GM18505 (cell line): Measurements from ENCODE around the gene SH2D4B.

ENCODE experiments used
- ATAC-seq: cut with Tn5 transposase; IDR thresholded peaks from one replicate; pipeline ENCODE4 v1.9.1; 2021; ENCODE audit not compliant: unreplicated experiment
- POLR2A ChIP-seq: IDR thresholded peaks from 4 replicates; pipeline ENCODE4 v1.6.1; 2011; ENCODE audit warnings: borderline replicate concordance; ENCODE audit not compliant: insufficient read depth, insufficient read length; ENCODE audit errors: extremely low read depth

SH2D4B gene

DNA sequence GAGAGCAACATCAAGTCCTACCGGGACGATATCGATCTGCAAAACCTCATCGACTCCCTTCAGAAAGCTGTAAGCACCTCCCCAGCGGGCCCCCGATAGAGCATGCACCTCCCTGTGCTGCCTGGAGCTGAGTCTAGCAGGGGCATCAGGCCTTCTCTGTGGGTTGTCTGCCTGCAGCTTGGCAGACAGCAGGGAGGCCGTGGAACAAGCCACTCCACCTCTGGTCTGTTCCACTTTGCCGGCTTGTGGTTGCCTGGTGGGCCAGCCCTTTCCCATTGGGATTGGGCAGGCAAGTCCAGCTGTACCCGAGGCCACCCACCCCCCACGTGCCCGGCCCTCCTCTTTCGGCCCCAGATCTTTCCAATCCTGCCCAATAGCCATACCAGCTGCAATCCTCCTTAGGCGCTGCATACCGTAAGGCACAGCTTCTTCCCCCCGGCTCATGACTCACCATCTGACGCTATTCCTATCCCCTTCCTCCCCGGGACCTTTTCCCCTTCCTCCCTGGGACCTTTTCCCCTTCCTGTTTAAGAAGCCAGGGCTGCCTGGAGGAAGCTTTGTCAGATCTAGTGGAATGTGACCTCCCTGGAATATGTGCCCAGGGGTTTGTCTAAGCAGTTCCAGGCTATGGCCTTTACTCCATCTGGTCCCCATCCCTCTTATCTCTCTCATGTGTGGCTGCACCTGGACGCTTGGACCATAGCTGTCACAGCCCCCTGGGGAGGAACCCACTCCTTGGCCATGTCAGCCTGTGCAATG is 28.1 kb upstream of the SH2D4B start:
- no peak for TF ChIP-seq POLR2A
- no peak for ATAC-seq

DNA sequence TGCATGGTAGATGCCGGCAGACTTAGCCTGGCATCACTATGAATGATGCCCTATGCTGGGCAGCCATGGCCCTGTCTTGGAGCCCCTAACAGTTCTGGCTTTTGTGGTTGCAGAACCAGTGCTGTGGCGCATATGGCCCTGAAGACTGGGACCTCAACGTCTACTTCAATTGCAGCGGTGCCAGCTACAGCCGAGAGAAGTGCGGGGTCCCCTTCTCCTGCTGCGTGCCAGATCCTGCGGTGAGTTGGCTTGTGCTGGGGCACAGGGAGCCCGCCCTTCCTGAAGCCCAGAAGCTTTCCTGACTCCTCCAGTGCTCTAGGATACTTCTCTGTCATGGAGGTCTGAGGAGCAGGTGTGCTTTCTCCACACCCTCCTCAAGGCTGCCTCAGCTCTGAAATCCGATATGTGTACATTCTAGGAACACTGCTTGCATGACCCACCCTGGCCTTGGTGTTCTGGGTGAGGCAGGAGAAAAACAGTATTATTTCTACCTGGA is 25.6 kb upstream of the SH2D4B start:
- TF ChIP-seq POLR2A: no peak
- ATAC-seq: no peak

DNA sequence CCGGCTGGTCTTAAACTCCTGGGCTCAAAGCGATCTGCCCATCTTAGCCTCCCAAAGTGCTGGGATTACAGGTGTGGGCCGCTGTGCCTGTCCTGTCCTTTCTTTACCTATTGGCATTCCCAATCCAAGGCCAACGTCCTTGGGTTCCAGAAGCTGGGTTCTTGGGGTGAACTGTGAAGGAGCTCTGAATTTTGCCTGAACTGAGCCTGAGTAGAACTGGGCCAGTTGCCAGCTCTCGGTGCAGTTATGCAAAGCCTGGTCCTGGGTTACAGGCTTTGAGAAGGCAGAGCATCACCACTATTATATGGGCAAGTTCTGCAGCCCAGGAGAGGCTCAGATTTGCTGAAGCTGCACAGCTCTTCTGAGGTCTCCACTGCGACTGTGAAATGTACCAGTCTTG is 24.6 kb upstream of the SH2D4B start:
- TF ChIP-seq POLR2A: no peak
- ATAC-seq: no peak

- no peak for ATAC-seq
- TF ChIP-seq POLR2A: no peak
Observed at GRCh38 chr10:80515511-80515910, 22.2 kb upstream of the SH2D4B start.

GRCh38 chr10:80515941-80516340 is 21.8 kb upstream of the SH2D4B start:
- ATAC-seq: no peak
- no peak for TF ChIP-seq POLR2A

- ATAC-seq: no peak
- TF ChIP-seq POLR2A: no peak
Observed at GRCh38 chr10:80516506-80517075, 21.1 kb upstream of the SH2D4B start.

DNA sequence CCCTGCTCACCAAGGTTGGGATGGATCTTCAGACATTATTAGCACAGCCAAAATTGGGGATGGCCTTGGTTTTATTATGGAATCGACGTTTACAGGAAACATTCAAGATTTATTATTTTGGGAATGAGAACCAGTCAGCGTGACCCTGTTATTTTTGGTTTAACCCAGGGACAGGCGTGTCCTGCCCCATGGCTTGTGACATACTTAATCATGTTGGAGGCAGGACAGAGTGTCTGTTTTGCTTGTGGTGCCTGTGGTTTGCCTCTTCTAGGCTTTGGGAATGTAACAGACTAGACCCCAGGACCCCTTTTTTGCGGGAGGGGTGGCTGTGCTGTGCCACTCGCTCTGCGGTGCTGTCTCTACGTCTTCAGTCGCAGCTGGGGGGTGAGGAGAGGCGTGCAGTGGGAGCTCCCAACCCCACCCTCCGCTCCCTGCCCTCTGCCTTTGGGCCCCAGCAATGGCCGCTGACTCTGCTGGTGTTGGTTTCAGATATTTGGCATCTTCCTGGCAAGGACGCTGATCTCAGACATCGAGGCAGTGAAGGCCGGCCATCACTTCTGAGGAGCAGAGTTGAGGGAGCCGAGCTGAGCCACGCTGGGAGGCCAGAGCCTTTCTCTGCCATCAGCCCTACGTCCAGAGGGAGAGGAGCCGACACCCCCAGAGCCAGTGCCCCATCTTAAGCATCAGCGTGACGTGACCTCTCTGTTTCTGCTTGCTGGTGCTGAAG is 20.1 kb upstream of the SH2D4B start:
- no peak for ATAC-seq
- no peak for TF ChIP-seq POLR2A

DNA sequence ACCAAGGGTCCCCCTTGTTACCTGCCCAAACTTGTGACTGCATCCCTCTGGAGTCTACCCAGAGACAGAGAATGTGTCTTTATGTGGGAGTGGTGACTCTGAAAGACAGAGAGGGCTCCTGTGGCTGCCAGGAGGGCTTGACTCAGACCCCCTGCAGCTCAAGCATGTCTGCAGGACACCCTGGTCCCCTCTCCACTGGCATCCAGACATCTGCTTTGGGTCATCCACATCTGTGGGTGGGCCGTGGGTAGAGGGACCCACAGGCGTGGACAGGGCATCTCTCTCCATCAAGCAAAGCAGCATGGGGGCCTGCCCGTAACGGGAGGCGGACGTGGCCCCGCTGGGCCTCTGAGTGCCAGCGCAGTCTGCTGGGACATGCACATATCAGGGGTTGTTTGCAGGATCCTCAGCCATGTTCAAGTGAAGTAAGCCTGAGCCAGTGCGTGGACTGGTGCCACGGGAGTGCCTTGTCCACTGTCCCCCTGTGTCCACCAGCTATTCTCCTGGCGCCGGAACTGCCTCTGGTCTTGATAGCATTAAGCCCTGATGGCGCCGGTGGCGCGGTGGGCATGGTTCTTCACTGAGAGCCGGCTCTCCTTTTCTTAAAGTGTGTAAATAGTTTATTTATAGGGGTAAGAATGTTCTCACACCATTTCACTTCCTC is 19.4 kb upstream of the SH2D4B start:
- TF ChIP-seq POLR2A: no peak
- peak; percentile 47 for ATAC-seq

DNA sequence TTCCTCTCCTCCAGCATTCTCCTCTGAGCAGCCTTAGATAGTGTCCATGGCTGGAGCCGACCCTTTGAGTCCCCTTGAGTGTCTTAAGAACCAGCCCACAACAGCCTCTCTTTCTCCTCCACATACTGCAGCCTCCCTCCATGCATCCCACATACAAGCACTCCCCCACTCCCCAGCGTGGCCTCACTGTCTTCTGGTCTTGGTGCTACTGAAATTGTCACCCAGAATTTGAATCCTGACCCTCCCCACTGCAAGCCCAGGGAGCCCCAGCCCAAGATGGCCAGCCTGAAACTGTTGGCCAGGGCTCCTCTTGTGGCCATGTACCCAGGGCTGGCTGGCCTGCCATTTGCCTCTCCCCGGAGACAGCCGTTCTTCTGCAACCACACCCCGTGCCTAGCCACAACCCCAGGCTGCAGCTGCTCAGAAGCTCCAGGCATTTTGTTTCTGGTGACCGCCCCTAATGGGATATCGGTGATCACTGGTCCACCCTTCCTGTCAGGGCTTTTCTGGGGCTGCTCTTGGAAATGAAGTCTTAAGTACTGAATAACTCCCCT is 18.8 kb upstream of the SH2D4B start:
- TF ChIP-seq POLR2A: no peak
- peak; percentile 30 for ATAC-seq

DNA sequence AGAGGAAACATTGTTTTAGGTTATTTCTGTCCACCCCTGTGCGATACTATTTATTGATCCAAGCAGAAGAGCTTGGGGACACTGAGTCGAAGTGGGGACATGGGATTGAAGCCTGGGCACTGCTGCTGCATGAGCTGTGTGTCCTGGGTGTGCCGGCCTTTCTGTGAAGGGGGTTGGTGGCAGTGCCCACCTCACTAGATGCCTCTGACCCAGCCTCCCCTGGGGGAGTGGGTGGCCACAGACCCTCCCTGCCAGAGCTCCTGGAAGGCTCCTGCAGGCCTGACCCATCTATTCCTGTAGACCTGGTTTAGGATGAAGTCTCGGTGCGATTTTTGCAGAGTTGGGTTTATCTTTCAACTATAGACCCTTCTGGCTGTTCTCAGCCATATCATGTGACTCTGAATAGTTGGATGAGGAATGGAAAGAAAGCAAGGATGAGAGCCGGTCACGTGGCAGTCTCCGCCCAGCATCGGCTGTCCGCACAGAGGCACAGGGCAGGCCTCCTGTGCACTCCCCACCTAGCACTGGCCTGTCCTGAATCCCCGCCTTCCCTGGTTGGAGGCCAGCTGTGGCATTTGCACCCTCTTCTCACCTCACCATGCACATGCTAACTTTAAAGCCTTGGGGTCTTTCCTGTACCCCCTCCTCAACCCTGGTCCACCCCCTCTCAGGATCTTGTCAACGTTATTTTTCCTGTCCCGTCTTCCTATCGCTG is 17.6 kb upstream of the SH2D4B start:
- TF ChIP-seq POLR2A: no peak
- ATAC-seq: no peak

DNA sequence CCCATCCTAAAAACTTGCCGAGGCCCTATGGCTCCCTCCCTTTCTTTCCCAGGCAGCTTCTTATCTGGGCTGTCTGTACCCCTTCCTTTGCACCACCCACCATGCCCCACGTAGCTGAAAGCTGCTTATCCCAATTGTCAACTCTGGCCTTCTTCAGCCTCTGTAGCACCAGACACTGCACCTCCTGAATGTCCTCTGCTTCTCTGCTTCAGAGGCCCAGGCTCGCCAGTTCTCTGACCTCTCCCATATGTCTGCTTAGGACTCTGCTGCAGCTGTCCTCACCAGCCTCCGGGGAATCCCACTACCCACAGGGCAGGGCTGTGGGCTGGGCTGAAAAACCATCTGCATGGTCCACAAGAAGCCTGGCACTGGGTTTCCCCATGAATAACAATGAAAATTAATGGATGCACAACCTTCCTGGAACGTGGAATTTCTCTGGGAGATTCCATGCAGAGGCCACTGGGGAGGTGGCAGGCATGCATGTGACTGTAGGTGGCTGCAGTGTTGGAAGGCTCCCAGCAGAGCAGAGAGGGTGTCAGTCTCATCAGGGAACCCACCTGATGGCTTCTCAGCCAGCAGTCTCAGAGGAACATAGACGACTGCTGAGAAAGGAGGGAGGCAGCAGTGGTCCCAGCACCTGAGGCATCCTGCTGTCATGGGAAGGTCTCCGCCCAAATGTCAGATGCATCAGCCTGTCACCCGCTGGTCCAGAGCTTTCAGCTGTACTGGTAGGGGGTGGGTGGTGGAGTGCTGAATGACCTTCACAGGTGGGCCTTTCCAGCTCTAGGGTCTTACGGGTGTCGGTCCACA is 16.8 kb upstream of the SH2D4B start:
- no peak for TF ChIP-seq POLR2A
- ATAC-seq: no peak
